Epithelial cell of esophagus (primary cell): ENCODE results near the gene ZCWPW1.

ENCODE experiments used
- DNase-seq: peaks from one replicate; pipeline ENCODE4 v3.0.0; 2010; ENCODE audit warnings: low read depth
- H3K4me3 ChIP-seq: 2 replicates; pipeline ENCODE4 v1.5.1; 2011; ENCODE audit warnings: mild to moderate bottlenecking, low read length, control low read depth
- CTCF ChIP-seq: IDR thresholded peaks from 2 replicates; pipeline ENCODE4 v1.5.1; 2011; ENCODE audit warnings: low read depth, mild to moderate bottlenecking, low read length, control low read depth, inconsistent platforms; ENCODE audit not compliant: insufficient read depth; ENCODE audit errors: missing control alignments

Gene ZCWPW1

GRCh38 chr7:100413889-100414288, 14.6 kb downstream of the ZCWPW1 start:
- no peak for DNase-seq
- no peak for TF ChIP-seq CTCF
- H3K4me3 ChIP-seq, result no peak overlapping the region

GRCh38 chr7:100413346-100413745, 15.2 kb downstream of the ZCWPW1 start:
- DNase-seq, result no peak
- TF ChIP-seq CTCF, result no peak
- H3K4me3 ChIP-seq, result no peak overlapping the region

DNA sequence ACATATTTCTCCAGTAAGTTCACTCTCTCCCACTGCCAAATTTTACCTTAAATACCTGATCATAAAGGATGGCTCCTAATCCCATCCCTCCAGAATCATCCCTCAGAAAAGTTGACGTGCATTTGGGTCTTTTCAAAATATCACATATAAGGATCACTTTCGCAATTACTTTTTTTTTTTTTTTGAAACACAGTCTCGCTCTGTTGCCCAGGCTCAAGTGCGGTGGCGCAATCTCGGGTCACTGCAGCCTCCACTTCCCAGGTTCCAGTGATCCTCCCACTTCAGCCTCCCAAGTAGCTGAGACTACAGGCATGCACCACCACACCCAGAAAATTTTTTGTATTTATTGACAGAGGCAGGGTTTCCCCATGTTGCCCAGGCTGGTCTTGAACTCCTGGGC, 17.4 kb downstream of the ZCWPW1 start:
- H3K4me3 ChIP-seq, result no peak overlapping the region
- no peak for DNase-seq
- no peak for TF ChIP-seq CTCF

DNA sequence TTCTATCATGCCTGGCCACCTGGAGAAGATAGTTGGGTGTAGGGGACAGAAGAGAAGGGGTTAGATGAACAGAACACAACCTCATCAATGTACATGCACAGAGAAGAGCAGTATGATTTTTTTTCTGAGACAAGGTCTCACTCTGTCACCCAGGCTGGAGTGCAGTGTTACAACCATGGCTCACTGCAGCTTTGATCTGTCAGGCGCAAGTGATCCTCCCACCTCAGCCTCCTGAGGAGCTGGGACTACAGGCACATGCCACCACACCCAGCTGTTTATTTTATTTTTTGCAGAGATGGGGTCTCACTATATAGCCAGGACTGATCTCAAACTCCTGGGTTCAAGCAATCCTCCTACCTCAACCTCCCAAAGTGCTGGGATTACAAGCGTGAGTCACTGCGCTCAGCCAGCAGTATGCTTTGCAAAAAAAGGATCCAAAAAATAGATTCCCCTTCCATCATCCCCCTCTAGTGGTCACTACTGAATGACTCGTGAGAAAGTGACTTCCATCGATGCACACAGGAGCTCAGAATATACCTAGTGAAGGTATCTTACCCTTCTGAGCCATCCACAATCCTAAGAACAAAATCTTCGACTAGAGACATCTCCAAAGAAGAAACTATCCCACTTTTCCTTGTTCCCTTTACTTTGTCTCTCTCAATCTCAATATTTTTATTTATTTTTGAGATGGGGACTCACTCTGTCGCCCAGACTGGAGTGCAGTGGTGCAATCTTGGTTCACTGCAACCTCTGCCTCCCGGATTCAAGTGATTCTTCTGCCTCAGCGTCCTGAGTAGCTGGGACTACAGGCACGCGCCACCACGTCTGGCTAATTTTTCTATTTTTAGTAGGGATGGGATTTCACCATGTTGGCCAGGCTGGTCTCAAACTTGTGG, 21.0 kb downstream of the ZCWPW1 start:
- peak; percentile 78 for DNase-seq
- H3K4me3 ChIP-seq, result no peak overlapping the region
- peak; percentile 71 for TF ChIP-seq CTCF

DNA sequence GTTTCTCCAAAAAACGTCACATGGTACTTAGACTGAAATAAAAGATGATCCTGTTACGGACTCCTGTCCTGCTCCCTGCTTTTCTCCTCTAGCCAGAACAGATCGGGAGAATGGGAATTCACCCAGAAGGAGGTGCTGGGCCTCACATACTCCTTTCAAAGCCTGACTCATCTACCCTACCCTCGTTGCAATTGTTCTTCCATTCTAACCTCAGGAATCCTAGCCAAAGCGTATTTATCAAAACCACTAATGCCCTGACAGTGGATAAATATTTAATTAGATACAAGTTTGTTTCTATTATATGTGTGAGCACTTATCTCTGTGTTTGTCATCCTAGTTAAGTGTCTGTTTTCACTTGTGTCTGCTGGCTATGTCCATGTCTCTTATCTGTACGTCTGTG, 21.7 kb downstream of the ZCWPW1 start:
- no peak overlapping the region for H3K4me3 ChIP-seq
- peak; percentile 52 for DNase-seq
- TF ChIP-seq CTCF, result peak; percentile 16

DNA sequence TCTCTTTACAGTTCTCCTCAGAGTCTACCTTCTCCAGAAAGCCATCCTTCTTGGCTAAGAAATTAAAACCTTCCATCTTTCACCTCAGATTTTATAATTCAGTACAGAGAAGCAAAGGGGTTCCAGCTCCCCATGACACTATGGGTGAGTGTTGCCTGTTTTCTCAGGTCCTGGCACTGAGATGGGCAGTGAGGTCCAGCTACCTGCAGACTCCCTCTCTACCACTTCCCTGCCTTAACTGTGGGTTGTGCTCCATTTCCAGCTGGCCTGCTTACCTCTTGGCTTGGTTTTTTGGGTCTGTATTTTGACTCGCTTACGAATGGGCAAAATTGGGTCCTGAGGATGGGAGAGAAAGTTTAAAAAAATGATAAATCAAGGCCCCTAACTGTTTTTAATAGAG, 26.3 kb downstream of the ZCWPW1 start:
- no peak for DNase-seq
- H3K4me3 ChIP-seq, result no peak overlapping the region
- TF ChIP-seq CTCF, result no peak

DNA sequence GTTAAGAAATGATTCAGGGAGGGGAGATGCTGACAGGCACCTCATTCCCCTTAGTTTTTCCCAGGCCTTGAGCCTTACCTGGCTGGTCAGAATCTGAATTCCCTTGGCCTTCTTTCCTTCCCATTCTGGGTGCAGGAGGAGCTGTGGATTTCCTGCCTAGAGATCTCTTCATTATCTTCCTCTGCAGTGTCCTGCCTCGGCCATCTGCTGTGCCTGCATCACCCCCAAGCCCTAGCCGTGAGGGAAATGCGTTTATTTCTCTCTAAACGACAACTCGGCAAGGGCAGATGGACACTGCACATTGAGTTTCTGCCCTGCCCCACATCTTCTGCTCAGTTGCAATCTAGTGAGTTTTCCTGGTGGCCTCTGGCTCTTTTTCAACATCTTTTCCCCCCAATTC, 26.7 kb downstream of the ZCWPW1 start:
- no peak overlapping the region for H3K4me3 ChIP-seq
- TF ChIP-seq CTCF, result no peak
- no peak for DNase-seq
